MCF 10A (cell line): ENCODE measurements around the gene CA9. TPM values are rescaled to one million over a fixed set of nuclear protein-coding genes. Genes with fewer than 3 reads are reported as not detected.

Experiments used
- BruUV-seq: library from RNA; stranded (reverse); fragments of 400-500 nt; replicated peaks from 2 replicates; lab custom pipeline; 2021; lab: Mats Ljungman, UMichigan
- CTCF ChIA-PET: fragments of 300-600 bp; sonication (Branson Sonifier 250); formaldehyde crosslinking; extraction: SDS; loops from one replicate; lab custom pipeline; 2021; ENCODE audit warnings: antibody characterized with exemption, inconsistent platforms; lab: Yijun Ruan, JAX
- POLR2A ChIA-PET: fragments of 300-600, 350-650 bp; sonication (Branson Sonifier 250); formaldehyde crosslinking; extraction: SDS; loops from one replicate; lab custom pipeline; 2020; ENCODE audit warnings: antibody characterized with exemption, inconsistent platforms; lab: Yijun Ruan, JAX
- DNase-seq: peaks from one replicate; pipeline ENCODE4 v3.0.0-alpha.2; 2018; ENCODE audit not compliant: unreplicated experiment
- H3K27ac Mint-ChIP-seq: one replicate; pipeline ENCODE4 v1.8.0; 2022; ENCODE audit warnings: mild to moderate bottlenecking, low read depth, mixed read lengths; ENCODE audit not compliant: unreplicated experiment
- H3K27me3 Mint-ChIP-seq: one replicate; pipeline ENCODE4 v1.8.0; 2022; ENCODE audit warnings: mixed read lengths; ENCODE audit not compliant: insufficient read depth, unreplicated experiment
- H3K36me3 Mint-ChIP-seq: one replicate; pipeline ENCODE4 v1.8.0; 2022; ENCODE audit warnings: mild to moderate bottlenecking, moderate library complexity, mixed read lengths; ENCODE audit not compliant: insufficient read depth, unreplicated experiment
- H3K4me1 Mint-ChIP-seq: one replicate; pipeline ENCODE4 v1.8.0; 2022; ENCODE audit warnings: mixed read lengths; ENCODE audit not compliant: insufficient read depth, unreplicated experiment
- H3K4me3 Mint-ChIP-seq: one replicate; pipeline ENCODE4 v1.8.0; 2022; ENCODE audit warnings: mild to moderate bottlenecking, moderate library complexity, mixed read lengths; ENCODE audit not compliant: unreplicated experiment
- H3K9me3 Mint-ChIP-seq: one replicate; pipeline ENCODE4 v1.8.0; 2022; ENCODE audit warnings: mixed read lengths; ENCODE audit not compliant: unreplicated experiment
- intact Hi-C: fragments of 100-400 bp; cut with micrococcal nuclease; formaldehyde crosslinking; loops from 2 replicates; pipeline ENCODE4 v1.14.1; 2022
- total RNA-seq: library from RNA; stranded (reverse); gene quantifications from 2 replicates; pipeline ENCODE4 v1.2.3, GENCODE V29; 2022
- TF ChIP-seq, protein P1 (sequence below): fragments of 200-600 bp; IDR thresholded peaks from one replicate; pipeline ENCODE4 v1.8.0; 2022; ENCODE audit warnings: antibody characterized with exemption, mild to moderate bottlenecking; ENCODE audit not compliant: unreplicated experiment

Gene CA9
- total RNA-seq, 1 experiment from 2014 or later = not detected

DNA sequence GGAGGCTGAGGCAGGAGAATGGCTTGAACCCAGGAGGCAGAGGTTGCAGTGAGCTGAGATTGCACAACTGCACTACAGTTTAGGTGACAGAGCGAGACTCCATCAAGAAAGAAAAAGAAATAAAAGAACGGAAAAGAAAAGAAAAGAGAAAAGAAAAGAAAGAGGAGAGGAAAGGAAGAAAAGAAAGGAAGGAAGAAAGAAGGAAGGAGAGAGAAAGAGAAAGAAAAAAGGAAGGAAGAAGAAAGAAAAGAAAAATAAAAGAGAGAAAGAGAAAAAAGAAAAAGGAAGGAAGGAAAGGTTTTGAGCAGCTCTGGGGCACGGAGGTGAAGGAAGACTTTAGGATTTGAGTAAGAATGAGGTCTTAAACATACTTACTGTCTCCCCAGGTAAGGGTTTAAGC is 39.9 kb downstream of the CA9 start:
- ChIA-PET POLR2A (interaction anchor here (0.9 to 2.1 kb wide), 6 partner anchors 13 to 67 kb away, joined by 3 to 13 read pairs (median 4); partner anchors contain the start of genes CREB3 and TLN1), CTCF (interaction anchor here (1.3 to 12.5 kb wide), 2 partner anchors 19 to 66 kb away, joined by 3 to 155 read pairs; no protein-coding TSS in a partner anchor)
- BruUV-seq = no TSS peak
- TF ChIP-seq, protein P1, sequence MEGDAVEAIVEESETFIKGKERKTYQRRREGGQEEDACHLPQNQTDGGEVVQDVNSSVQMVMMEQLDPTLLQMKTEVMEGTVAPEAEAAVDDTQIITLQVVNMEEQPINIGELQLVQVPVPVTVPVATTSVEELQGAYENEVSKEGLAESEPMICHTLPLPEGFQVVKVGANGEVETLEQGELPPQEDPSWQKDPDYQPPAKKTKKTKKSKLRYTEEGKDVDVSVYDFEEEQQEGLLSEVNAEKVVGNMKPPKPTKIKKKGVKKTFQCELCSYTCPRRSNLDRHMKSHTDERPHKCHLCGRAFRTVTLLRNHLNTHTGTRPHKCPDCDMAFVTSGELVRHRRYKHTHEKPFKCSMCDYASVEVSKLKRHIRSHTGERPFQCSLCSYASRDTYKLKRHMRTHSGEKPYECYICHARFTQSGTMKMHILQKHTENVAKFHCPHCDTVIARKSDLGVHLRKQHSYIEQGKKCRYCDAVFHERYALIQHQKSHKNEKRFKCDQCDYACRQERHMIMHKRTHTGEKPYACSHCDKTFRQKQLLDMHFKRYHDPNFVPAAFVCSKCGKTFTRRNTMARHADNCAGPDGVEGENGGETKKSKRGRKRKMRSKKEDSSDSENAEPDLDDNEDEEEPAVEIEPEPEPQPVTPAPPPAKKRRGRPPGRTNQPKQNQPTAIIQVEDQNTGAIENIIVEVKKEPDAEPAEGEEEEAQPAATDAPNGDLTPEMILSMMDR = no peak
- peaks cover 6% of the 10 kb centered on the region for H3K4me1 Mint-ChIP-seq
- H3K36me3 Mint-ChIP-seq = peaks cover 91% of the 10 kb centered on the region
- intact Hi-C loops = no loop called here
- H3K9me3 Mint-ChIP-seq = no peaks in the 10 kb centered on the region
- no peak for DNase-seq
- no peaks in the 10 kb centered on the region for H3K27me3 Mint-ChIP-seq
- no peak overlapping the region for H3K4me3 Mint-ChIP-seq
- peak overlapping the region; percentile 15 for H3K27ac Mint-ChIP-seq

- CTCF ChIA-PET = interaction anchor here (0.8 to 12.5 kb wide), 5 partner anchors 8 to 67 kb away, joined by 3 to 155 read pairs (median 3); no protein-coding TSS in a partner anchor
- H3K4me3 Mint-ChIP-seq = no peak overlapping the region
- H3K36me3 Mint-ChIP-seq = peaks cover 91% of the 10 kb centered on the region
- POLR2A ChIA-PET = interaction anchor here (0.9 to 1.5 kb wide), 2 partner anchors 23 to 68 kb away, joined by 3 read pairs; no protein-coding TSS in a partner anchor
- H3K27ac Mint-ChIP-seq = no peak overlapping the region
- peaks cover 6% of the 10 kb centered on the region for H3K4me1 Mint-ChIP-seq
- H3K27me3 Mint-ChIP-seq = no peaks in the 10 kb centered on the region
- intact Hi-C loops = no loop called here
- DNase-seq = peak; percentile 17
- BruUV-seq = TSS peak; percentile 2
- no peaks in the 10 kb centered on the region for H3K9me3 Mint-ChIP-seq
- TF ChIP-seq, protein P1 = no peak
These were observed 40.4 kb downstream of the CA9 start for GRCh38 chr9:35714123-35714522.

GRCh38 chr9:35714579-35715252 is 41.0 kb downstream of the CA9 start:
- ChIA-PET POLR2A (interaction anchor here (0.9 to 1.6 kb wide), 3 partner anchors 17 to 69 kb away, joined by 3 to 4 read pairs (median 3); partner anchors contain the start of gene TLN1), CTCF (interaction anchor here (0.8 to 12.5 kb wide), 5 partner anchors 9 to 67 kb away, joined by 3 to 155 read pairs (median 3); no protein-coding TSS in a partner anchor)
- no peak for DNase-seq
- H3K27me3 Mint-ChIP-seq = no peaks in the 10 kb centered on the region
- BruUV-seq = no TSS peak
- TF ChIP-seq, protein P1 = no peak
- intact Hi-C loops = no loop called here
- H3K4me1 Mint-ChIP-seq = peaks cover 6% of the 10 kb centered on the region
- H3K9me3 Mint-ChIP-seq = no peaks in the 10 kb centered on the region
- H3K27ac Mint-ChIP-seq = no peak overlapping the region
- H3K36me3 Mint-ChIP-seq = peaks cover 91% of the 10 kb centered on the region
- H3K4me3 Mint-ChIP-seq = no peak overlapping the region

GRCh38 chr9:35716230-35716629 is 42.5 kb downstream of the CA9 start:
- intact Hi-C loops = no loop called here
- ChIA-PET CTCF (interaction anchor here (0.6 to 1.0 kb wide), 5 partner anchors 13 to 187 kb away, joined by 3 to 4 read pairs (median 4); no protein-coding TSS in a partner anchor), POLR2A (interaction anchor here (0.6 to 1.6 kb wide), 3 partner anchors 12 to 36 kb away, joined by 3 to 4 read pairs (median 3); partner anchors contain the start of gene TLN1)
- no peak overlapping the region for H3K27ac Mint-ChIP-seq
- DNase-seq = no peak
- H3K27me3 Mint-ChIP-seq = no peaks in the 10 kb centered on the region
- no TSS peak for BruUV-seq
- no peak overlapping the region for H3K4me3 Mint-ChIP-seq
- TF ChIP-seq, protein P1 = no peak
- no peaks in the 10 kb centered on the region for H3K9me3 Mint-ChIP-seq
- peaks cover 91% of the 10 kb centered on the region for H3K36me3 Mint-ChIP-seq
- peaks cover 6% of the 10 kb centered on the region for H3K4me1 Mint-ChIP-seq
